Upper lobe of right lung (tissue), 1 donor: ENCODE data around the gene ESR2. TPM values are rescaled to one million over a fixed set of nuclear protein-coding genes. Genes with fewer than 3 reads are reported as not detected.
"Not testable (repeated sequence)": the region's sequence is repeated elsewhere in the genome, so short reads cannot be mapped to it uniquely, and the experiment has no call there.

Experiments
- ATAC-seq: fragments of 200-7000 bp; cut with Tn5 transposase; one replicate; pipeline ENCODE4 v1.9.1; 2020; ENCODE audit warnings: mild to moderate bottlenecking, moderate library complexity
- DNase-seq: peaks from one replicate; pipeline ENCODE4 v3.0.0-alpha.2; 2020
- H3K27ac ChIP-seq: fragments of 200-600 bp; one replicate; pipeline ENCODE4 v1.8.0; 2022
- H3K27me3 ChIP-seq: fragments of 200-600 bp; one replicate; pipeline ENCODE4 v1.8.0; 2022; ENCODE audit warnings: mild to moderate bottlenecking
- H3K36me3 ChIP-seq: fragments of 200-600 bp; one replicate; pipeline ENCODE4 v1.8.0; 2022
- H3K4me1 ChIP-seq: fragments of 200-600 bp; one replicate; pipeline ENCODE4 v1.8.0; 2022
- H3K4me3 ChIP-seq: fragments of 200-600 bp; one replicate; pipeline ENCODE4 v1.8.0; 2022; ENCODE audit warnings: mild to moderate bottlenecking
- H3K9me3 ChIP-seq: fragments of 200-600 bp; one replicate; pipeline ENCODE4 v1.8.0; 2022
- CTCF ChIP-seq: fragments of 200-600 bp; IDR thresholded peaks from one replicate; pipeline ENCODE4 v1.8.0; 2022; ENCODE audit warnings: antibody characterized with exemption
- intact Hi-C: fragments of 100-400 bp; cut with DNase I; formaldehyde crosslinking; loops from one replicate; pipeline ENCODE4 v1.11.0; 2022
- total RNA-seq: library from RNA; stranded (reverse); fragmentation: NEBNext Ultra II Directional; extraction: Animal tissue kit (Norgen Biotek cat#: 25700); gene quantifications from one replicate; pipeline ENCODE4 v1.2.1, GENCODE V29; 2021
- donor health status: DM: no; HTN: yes; CAD: no; lungs with severe emphysema.

The ESR2 gene
- total RNA-seq, 1 donor from 2014 or later, result 1.3 TPM

GRCh38 chr14:64190974-64191502 lies 103.1 kb downstream of the ESR2 start:
- ATAC-seq, result no peak
- Histone ChIP-seq H3K27me3 (no peaks in the 10 kb centered on the region), H3K4me1 (peaks cover 3% of the 10 kb centered on the region), H3K27ac (no peak overlapping the region), H3K4me3 (no peak overlapping the region), H3K36me3 (peaks cover 23% of the 10 kb centered on the region), H3K9me3 (no peaks in the 10 kb centered on the region)
- no peak for TF ChIP-seq CTCF
- DNase-seq, result no peak
- intact Hi-C loops, result no loop called here

- ATAC-seq (no peak), DNase-seq (no peak)
- H3K36me3 ChIP-seq, result peaks cover 23% of the 10 kb centered on the region
- H3K4me1 ChIP-seq, result no peaks in the 10 kb centered on the region
- no peak overlapping the region for H3K4me3 ChIP-seq
- H3K27me3 ChIP-seq, result no peaks in the 10 kb centered on the region
- no peak overlapping the region for H3K27ac ChIP-seq
- intact Hi-C loops, result no loop called here
- no peak for TF ChIP-seq CTCF
- H3K9me3 ChIP-seq, result no peaks in the 10 kb centered on the region
Measured at GRCh38 chr14:64187331-64187730, 106.8 kb downstream of the ESR2 start.

GRCh38 chr14:64186231-64187129 lies 107.7 kb downstream of the ESR2 start:
- Histone ChIP-seq H3K4me1 (no peaks in the 10 kb centered on the region), H3K4me3 (no peak overlapping the region), H3K36me3 (peaks cover 23% of the 10 kb centered on the region), H3K9me3 (no peaks in the 10 kb centered on the region), H3K27me3 (no peaks in the 10 kb centered on the region), H3K27ac (no peak overlapping the region)
- TF ChIP-seq CTCF, result no peak
- ATAC-seq (no peak), DNase-seq (no peak)
- intact Hi-C loops, result no loop called here

- Histone ChIP-seq H3K4me3 (no peak overlapping the region), H3K27me3 (no peaks in the 10 kb centered on the region), H3K4me1 (no peaks in the 10 kb centered on the region), H3K27ac (no peak overlapping the region), H3K9me3 (no peaks in the 10 kb centered on the region), H3K36me3 (peaks cover 25% of the 10 kb centered on the region)
- ATAC-seq (no peak), DNase-seq (no peak)
- no peak for TF ChIP-seq CTCF
- intact Hi-C loops, result no loop called here
Measured at GRCh38 chr14:64185184-64185583, 109.0 kb downstream of the ESR2 start.

GRCh38 chr14:64184103-64184729 lies 110.0 kb downstream of the ESR2 start:
- DNase-seq (no peak), ATAC-seq (no peak)
- H3K4me3 ChIP-seq, result no peak overlapping the region
- intact Hi-C loops, result no loop called here
- H3K36me3 ChIP-seq, result peaks cover 15% of the 10 kb centered on the region
- TF ChIP-seq CTCF, result no peak
- no peaks in the 10 kb centered on the region for H3K27me3 ChIP-seq
- H3K27ac ChIP-seq, result no peak overlapping the region
- H3K4me1 ChIP-seq, result no peaks in the 10 kb centered on the region
- no peaks in the 10 kb centered on the region for H3K9me3 ChIP-seq

GRCh38 chr14:64182908-64183307 lies 111.3 kb downstream of the ESR2 start:
- H3K27me3 ChIP-seq, H3K4me1 ChIP-seq, DNase-seq, H3K27ac ChIP-seq, H3K9me3 ChIP-seq, ATAC-seq, H3K36me3 ChIP-seq, H3K4me3 ChIP-seq, intact Hi-C loops: not testable (repeated sequence)
